Measurements from ENCODE around the gene THSD7B. TPM values are rescaled to one million over a fixed set of nuclear protein-coding genes. Genes with fewer than 3 reads are reported as not detected.

THSD7B gene
- total RNA-seq, 1 donor: under 0.01 TPM

DNA sequence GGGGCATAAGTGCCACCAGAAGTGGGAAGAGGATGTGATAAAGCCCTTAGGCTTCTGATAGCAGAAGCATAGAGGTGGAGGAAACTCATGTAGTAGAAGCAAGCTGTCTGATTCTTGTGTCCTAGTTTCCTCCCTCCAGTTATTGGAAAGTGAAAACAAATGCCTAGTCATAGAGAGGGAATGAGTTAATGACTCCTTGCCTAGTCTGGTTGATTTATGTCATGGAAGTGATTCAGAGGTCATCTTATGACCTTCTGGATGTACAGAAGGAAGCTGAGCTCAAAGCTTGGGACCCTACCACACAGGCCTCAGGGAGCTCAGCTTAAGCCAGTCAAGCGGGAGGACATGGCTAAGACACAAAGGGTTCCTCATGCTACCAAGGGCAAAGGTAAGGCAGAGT, 232.2 kb downstream of the THSD7B start:
- Histone ChIP-seq H4K20me1 (ENCODE audit: insufficient read depth, low read length) (no peaks in the 10 kb centered on the region), H2AFZ (ENCODE audit: low read length) (no peak overlapping the region), H3K27ac (ENCODE audit: low read depth, low read length) (no peak overlapping the region), H3K9me3 (ENCODE audit: low read depth, low read length) (no peaks in the 10 kb centered on the region), H3K4me2 (ENCODE audit: insufficient read depth, low read length) (no peak overlapping the region), H3K4me3 (ENCODE audit: insufficient read depth, low read length) (no peak overlapping the region), H3K36me3 (ENCODE audit: insufficient read depth, low read length) (no peaks in the 10 kb centered on the region), H3K79me2 (ENCODE audit: insufficient read depth, low read length) (no peaks in the 10 kb centered on the region), H3K4me1 (ENCODE audit: insufficient read depth, low read length) (no peaks in the 10 kb centered on the region), H3K27me3 (ENCODE audit: insufficient read depth, low read length) (no peaks in the 10 kb centered on the region)
- no peak for TF ChIP-seq CTCF (IDR thresholded peaks at IDR 0.05; ENCODE audit: extremely low read depth, low read depth, low read length)
- no peak for DNase-seq (ENCODE audit: insufficient read length, low spot score, missing footprints)

DNA sequence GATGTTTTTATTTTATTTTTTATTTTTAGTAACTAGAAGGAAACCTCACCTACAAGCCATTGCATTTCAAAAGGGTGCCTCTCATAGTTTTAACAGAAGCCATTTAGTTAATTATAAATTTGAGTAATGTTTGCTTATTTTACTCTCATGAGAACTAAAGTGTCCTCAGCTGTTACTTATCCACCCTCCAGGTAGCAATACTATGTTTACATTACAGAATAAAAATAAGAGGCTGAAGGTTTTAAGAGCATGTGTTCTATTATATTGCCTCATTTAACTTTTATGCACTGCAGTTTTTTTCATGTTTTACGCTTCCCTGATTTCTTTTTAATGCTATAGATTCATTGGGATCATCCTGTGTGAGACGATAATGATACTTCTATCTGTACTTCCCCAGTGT, 235.5 kb downstream of the THSD7B start:
- no peaks in the 10 kb centered on the region for H3K27me3 ChIP-seq (ENCODE audit: insufficient read depth, low read length)
- H3K4me2 ChIP-seq (ENCODE audit: insufficient read depth, low read length): no peak overlapping the region
- H4K20me1 ChIP-seq (ENCODE audit: insufficient read depth, low read length): no peaks in the 10 kb centered on the region
- H3K36me3 ChIP-seq (ENCODE audit: insufficient read depth, low read length): no peaks in the 10 kb centered on the region
- TF ChIP-seq CTCF (IDR thresholded peaks at IDR 0.05; ENCODE audit: extremely low read depth, low read depth, low read length): no peak
- H3K79me2 ChIP-seq (ENCODE audit: insufficient read depth, low read length): no peaks in the 10 kb centered on the region
- H2AFZ ChIP-seq (ENCODE audit: low read length): no peak overlapping the region
- DNase-seq (ENCODE audit: insufficient read length, low spot score, missing footprints): no peak
- H3K9me3 ChIP-seq (ENCODE audit: low read depth, low read length): no peaks in the 10 kb centered on the region
- no peak overlapping the region for H3K27ac ChIP-seq (ENCODE audit: low read depth, low read length)
- H3K4me1 ChIP-seq (ENCODE audit: insufficient read depth, low read length): no peaks in the 10 kb centered on the region
- H3K4me3 ChIP-seq (ENCODE audit: insufficient read depth, low read length): no peak overlapping the region

- no peak overlapping the region for H3K4me3 ChIP-seq (ENCODE audit: insufficient read depth, low read length)
Measured at GRCh38 chr2:137002896-137003295, 237.6 kb downstream of the THSD7B start.

DNA sequence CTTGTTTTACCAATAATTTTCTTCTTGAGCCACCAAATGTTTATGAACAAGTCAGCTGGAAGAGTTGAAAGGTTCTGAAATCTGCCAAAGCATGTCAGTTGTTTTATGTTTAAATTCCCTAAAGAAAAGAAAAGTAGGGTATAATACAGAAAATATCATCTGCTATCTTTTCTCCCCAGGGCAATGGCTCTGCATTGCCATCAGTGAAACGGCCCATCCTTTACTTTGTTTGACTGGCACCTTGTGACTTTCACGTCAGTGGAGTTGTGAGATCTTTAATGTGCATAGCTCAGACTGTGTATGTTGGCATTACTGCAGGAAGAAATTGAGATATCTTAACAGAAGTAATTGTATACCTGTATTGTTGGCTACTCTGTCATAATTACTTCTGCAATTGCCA, 239.9 kb downstream of the THSD7B start:
- no peaks in the 10 kb centered on the region for H3K27me3 ChIP-seq (ENCODE audit: insufficient read depth, low read length)
- H3K4me1 ChIP-seq (ENCODE audit: insufficient read depth, low read length): no peaks in the 10 kb centered on the region
- H2AFZ ChIP-seq (ENCODE audit: low read length): no peak overlapping the region
- H4K20me1 ChIP-seq (ENCODE audit: insufficient read depth, low read length): no peaks in the 10 kb centered on the region
- H3K4me2 ChIP-seq (ENCODE audit: insufficient read depth, low read length): no peak overlapping the region
- H3K9me3 ChIP-seq (ENCODE audit: low read depth, low read length): no peaks in the 10 kb centered on the region
- DNase-seq (ENCODE audit: insufficient read length, low spot score, missing footprints): no peak
- H3K4me3 ChIP-seq (ENCODE audit: insufficient read depth, low read length): no peak overlapping the region
- H3K36me3 ChIP-seq (ENCODE audit: insufficient read depth, low read length): no peaks in the 10 kb centered on the region
- no peak for TF ChIP-seq CTCF (IDR thresholded peaks at IDR 0.05; ENCODE audit: extremely low read depth, low read depth, low read length)
- no peaks in the 10 kb centered on the region for H3K79me2 ChIP-seq (ENCODE audit: insufficient read depth, low read length)
- H3K27ac ChIP-seq (ENCODE audit: low read depth, low read length): no peak overlapping the region

More at GRCh38 chr2:137002896-137003295, 237.6 kb downstream of the THSD7B start:
- H3K27me3 ChIP-seq (ENCODE audit: insufficient read depth, low read length): no peaks in the 10 kb centered on the region
- no peak for DNase-seq (ENCODE audit: insufficient read length, low spot score, missing footprints)
- TF ChIP-seq CTCF (IDR thresholded peaks at IDR 0.05; ENCODE audit: extremely low read depth, low read depth, low read length): no peak
- H3K79me2 ChIP-seq (ENCODE audit: insufficient read depth, low read length): no peaks in the 10 kb centered on the region
- H3K36me3 ChIP-seq (ENCODE audit: insufficient read depth, low read length): no peaks in the 10 kb centered on the region
- H3K4me2 ChIP-seq (ENCODE audit: insufficient read depth, low read length): no peak overlapping the region
- no peak overlapping the region for H3K27ac ChIP-seq (ENCODE audit: low read depth, low read length)
- H3K9me3 ChIP-seq (ENCODE audit: low read depth, low read length): no peaks in the 10 kb centered on the region
- no peak overlapping the region for H2AFZ ChIP-seq (ENCODE audit: low read length)
- H4K20me1 ChIP-seq (ENCODE audit: insufficient read depth, low read length): no peaks in the 10 kb centered on the region
- H3K4me1 ChIP-seq (ENCODE audit: insufficient read depth, low read length): no peaks in the 10 kb centered on the region

Data from osteoblast (primary cell).